ENCODE measurements around the gene CLASP1.
"Not testable (repeated sequence)": the region's sequence is repeated elsewhere in the genome, so short reads cannot be mapped to it uniquely, and the experiment has no call there.

CLASP1 gene

GRCh38 chr2:121653035-121653434 is 3.8 kb upstream of the CLASP1 start:
- Histone ChIP-seq H3K4me3 (ENCODE audit: low read length) (no peak overlapping the region), H3K9ac (ENCODE audit: low read length) (no peak overlapping the region), H3K4me1 (ENCODE audit: control insufficient read depth, insufficient read depth, low read length) (peaks cover 5% of the 10 kb centered on the region), H3K27me3 (ENCODE audit: control insufficient read depth, insufficient read depth, low read length) (no peaks in the 10 kb centered on the region), H3K36me3 (ENCODE audit: control insufficient read depth, insufficient read depth, low read length) (no peaks in the 10 kb centered on the region), H3K27ac (ENCODE audit: low read depth, low read length) (no peak overlapping the region)

GRCh38 chr2:121650315-121650930 is 1.2 kb upstream of the CLASP1 start:
- no peaks in the 10 kb centered on the region for H3K27me3 ChIP-seq (ENCODE audit: control insufficient read depth, insufficient read depth, low read length)
- peak overlapping the region; percentile 68 for H3K9ac ChIP-seq (ENCODE audit: low read length)
- H3K27ac ChIP-seq (ENCODE audit: low read depth, low read length), result peak overlapping the region; percentile 92
- peak overlapping the region; percentile 77 for H3K4me3 ChIP-seq (ENCODE audit: low read length)
- peaks cover 11% of the 10 kb centered on the region for H3K4me1 ChIP-seq (ENCODE audit: control insufficient read depth, insufficient read depth, low read length)
- H3K36me3 ChIP-seq (ENCODE audit: control insufficient read depth, insufficient read depth, low read length), result no peaks in the 10 kb centered on the region

GRCh38 chr2:121649596-121650314 is 493 bp upstream of the CLASP1 start:
- Histone ChIP-seq H3K9ac (ENCODE audit: low read length) (peak overlapping the region; percentile 68), H3K27me3 (ENCODE audit: control insufficient read depth, insufficient read depth, low read length) (no peaks in the 10 kb centered on the region), H3K4me1 (ENCODE audit: control insufficient read depth, insufficient read depth, low read length) (peaks cover 11% of the 10 kb centered on the region), H3K36me3 (ENCODE audit: control insufficient read depth, insufficient read depth, low read length) (no peaks in the 10 kb centered on the region), H3K4me3 (ENCODE audit: low read length) (peak overlapping the region; percentile 77), H3K27ac (ENCODE audit: low read depth, low read length) (peak overlapping the region; percentile 92)

GRCh38 chr2:121648206-121649148 is 785 bp downstream of the CLASP1 start:
- Histone ChIP-seq H3K4me3 (ENCODE audit: low read length) (peak overlapping the region; percentile 77), H3K4me1 (ENCODE audit: control insufficient read depth, insufficient read depth, low read length) (peaks cover 11% of the 10 kb centered on the region), H3K9ac (ENCODE audit: low read length) (peak overlapping the region; percentile 46), H3K27me3 (ENCODE audit: control insufficient read depth, insufficient read depth, low read length) (no peaks in the 10 kb centered on the region), H3K36me3 (ENCODE audit: control insufficient read depth, insufficient read depth, low read length) (no peaks in the 10 kb centered on the region), H3K27ac (ENCODE audit: low read depth, low read length) (peak overlapping the region; percentile 85)

GRCh38 chr2:121647396-121647795 is 1.9 kb downstream of the CLASP1 start:
- Histone ChIP-seq H3K27me3 (ENCODE audit: control insufficient read depth, insufficient read depth, low read length) (no peaks in the 10 kb centered on the region), H3K9ac (ENCODE audit: low read length) (no peak overlapping the region), H3K4me3 (ENCODE audit: low read length) (no peak overlapping the region), H3K36me3 (ENCODE audit: control insufficient read depth, insufficient read depth, low read length) (no peaks in the 10 kb centered on the region), H3K27ac (ENCODE audit: low read depth, low read length) (no peak overlapping the region), H3K4me1 (ENCODE audit: control insufficient read depth, insufficient read depth, low read length) (peaks cover 11% of the 10 kb centered on the region)

- H3K27me3 ChIP-seq (ENCODE audit: control insufficient read depth, insufficient read depth, low read length), result no peaks in the 10 kb centered on the region
- H3K27ac ChIP-seq (ENCODE audit: low read depth, low read length), result no peak overlapping the region
- no peak overlapping the region for H3K4me3 ChIP-seq (ENCODE audit: low read length)
- no peak overlapping the region for H3K9ac ChIP-seq (ENCODE audit: low read length)
- no peaks in the 10 kb centered on the region for H3K36me3 ChIP-seq (ENCODE audit: control insufficient read depth, insufficient read depth, low read length)
- H3K4me1 ChIP-seq (ENCODE audit: control insufficient read depth, insufficient read depth, low read length), result peaks cover 6% of the 10 kb centered on the region
These were observed 4.5 kb downstream of the CLASP1 start for GRCh38 chr2:121644715-121645114.

- H3K27me3 ChIP-seq (ENCODE audit: control insufficient read depth, insufficient read depth, low read length), result no peaks in the 10 kb centered on the region
- H3K27ac ChIP-seq (ENCODE audit: low read depth, low read length), result no peak overlapping the region
- H3K9ac ChIP-seq (ENCODE audit: low read length), result no peak overlapping the region
- no peaks in the 10 kb centered on the region for H3K36me3 ChIP-seq (ENCODE audit: control insufficient read depth, insufficient read depth, low read length)
- H3K4me3 ChIP-seq (ENCODE audit: low read length), result no peak overlapping the region
- peaks cover 6% of the 10 kb centered on the region for H3K4me1 ChIP-seq (ENCODE audit: control insufficient read depth, insufficient read depth, low read length)
These were observed 5.4 kb downstream of the CLASP1 start for GRCh38 chr2:121643877-121644276.

GRCh38 chr2:121640380-121641316 is 8.6 kb downstream of the CLASP1 start:
- no peaks in the 10 kb centered on the region for H3K27me3 ChIP-seq (ENCODE audit: control insufficient read depth, insufficient read depth, low read length)
- no peak overlapping the region for H3K27ac ChIP-seq (ENCODE audit: low read depth, low read length)
- H3K4me1 ChIP-seq (ENCODE audit: control insufficient read depth, insufficient read depth, low read length), result no peaks in the 10 kb centered on the region
- H3K9ac ChIP-seq (ENCODE audit: low read length), result no peak overlapping the region
- no peak overlapping the region for H3K4me3 ChIP-seq (ENCODE audit: low read length)
- no peaks in the 10 kb centered on the region for H3K36me3 ChIP-seq (ENCODE audit: control insufficient read depth, insufficient read depth, low read length)

- H3K4me1 ChIP-seq (ENCODE audit: control insufficient read depth, insufficient read depth, low read length); H3K9ac ChIP-seq (ENCODE audit: low read length); H3K27me3 ChIP-seq (ENCODE audit: control insufficient read depth, insufficient read depth, low read length); H3K36me3 ChIP-seq (ENCODE audit: control insufficient read depth, insufficient read depth, low read length); H3K4me3 ChIP-seq (ENCODE audit: low read length); H3K27ac ChIP-seq (ENCODE audit: low read depth, low read length): not testable (repeated sequence)
These were observed 9.4 kb downstream of the CLASP1 start for GRCh38 chr2:121639846-121640245.

- Histone ChIP-seq H3K27ac (ENCODE audit: low read depth, low read length) (no peak overlapping the region), H3K36me3 (ENCODE audit: control insufficient read depth, insufficient read depth, low read length) (no peaks in the 10 kb centered on the region), H3K9ac (ENCODE audit: low read length) (no peak overlapping the region), H3K4me1 (ENCODE audit: control insufficient read depth, insufficient read depth, low read length) (peaks cover 8% of the 10 kb centered on the region), H3K27me3 (ENCODE audit: control insufficient read depth, insufficient read depth, low read length) (no peaks in the 10 kb centered on the region), H3K4me3 (ENCODE audit: low read length) (no peak overlapping the region)
These were observed 10.9 kb downstream of the CLASP1 start for GRCh38 chr2:121638333-121638732.

- Histone ChIP-seq H3K9ac (ENCODE audit: low read length) (no peak overlapping the region), H3K36me3 (ENCODE audit: control insufficient read depth, insufficient read depth, low read length) (no peaks in the 10 kb centered on the region), H3K27ac (ENCODE audit: low read depth, low read length) (no peak overlapping the region), H3K4me3 (ENCODE audit: low read length) (no peak overlapping the region), H3K4me1 (ENCODE audit: control insufficient read depth, insufficient read depth, low read length) (peaks cover 8% of the 10 kb centered on the region), H3K27me3 (ENCODE audit: control insufficient read depth, insufficient read depth, low read length) (no peaks in the 10 kb centered on the region)
These were observed 13.9 kb downstream of the CLASP1 start for GRCh38 chr2:121635371-121635770.

Measured in rectal smooth muscle tissue (tissue), 1 donor.